HEK293 (cell line): ENCODE data around the gene EPN2.

Source experiments
- ZNF626 ChIP-seq: fragments of 450-650 bp; sonication (Bioruptor Pico); formaldehyde crosslinking; IDR thresholded peaks from 2 replicates; pipeline ENCODE4 v1.5.1; 2018; ENCODE audit warnings: missing biosample characterization, missing genetic modification characterization, inconsistent platforms
- TF ChIP-seq, protein P1 (sequence below): fragments of 450-650 bp; formaldehyde crosslinking; IDR thresholded peaks from 2 replicates; pipeline ENCODE4 v1.5.1; 2016; ENCODE audit warnings: missing biosample characterization, missing genetic modification characterization
- TF ChIP-seq, protein P2 (sequence below): fragments of 450-650 bp; formaldehyde crosslinking; IDR thresholded peaks from 2 replicates; pipeline ENCODE4 v1.5.1; 2016; ENCODE audit warnings: missing biosample characterization, missing genetic modification characterization

DNA sequence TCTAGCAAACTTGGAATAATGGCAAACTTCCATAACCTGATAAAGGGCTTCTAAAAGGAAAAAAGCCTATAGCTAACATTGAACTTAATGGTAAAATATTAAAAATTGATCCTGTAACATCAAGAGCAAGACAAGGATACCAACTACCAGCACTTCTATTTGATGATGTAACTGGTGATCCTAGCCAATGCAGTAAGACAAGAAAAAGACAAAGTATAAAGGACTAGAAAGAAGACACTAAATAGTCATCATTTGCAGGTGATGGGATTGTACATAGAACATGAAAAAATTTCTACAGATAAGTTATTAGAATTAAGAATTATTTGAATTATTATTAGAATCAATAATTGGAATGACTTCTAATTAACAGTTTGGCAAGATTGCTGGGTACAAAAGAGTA, 88.4 kb downstream of the EPN2 start:
- TF ChIP-seq, protein P1, sequence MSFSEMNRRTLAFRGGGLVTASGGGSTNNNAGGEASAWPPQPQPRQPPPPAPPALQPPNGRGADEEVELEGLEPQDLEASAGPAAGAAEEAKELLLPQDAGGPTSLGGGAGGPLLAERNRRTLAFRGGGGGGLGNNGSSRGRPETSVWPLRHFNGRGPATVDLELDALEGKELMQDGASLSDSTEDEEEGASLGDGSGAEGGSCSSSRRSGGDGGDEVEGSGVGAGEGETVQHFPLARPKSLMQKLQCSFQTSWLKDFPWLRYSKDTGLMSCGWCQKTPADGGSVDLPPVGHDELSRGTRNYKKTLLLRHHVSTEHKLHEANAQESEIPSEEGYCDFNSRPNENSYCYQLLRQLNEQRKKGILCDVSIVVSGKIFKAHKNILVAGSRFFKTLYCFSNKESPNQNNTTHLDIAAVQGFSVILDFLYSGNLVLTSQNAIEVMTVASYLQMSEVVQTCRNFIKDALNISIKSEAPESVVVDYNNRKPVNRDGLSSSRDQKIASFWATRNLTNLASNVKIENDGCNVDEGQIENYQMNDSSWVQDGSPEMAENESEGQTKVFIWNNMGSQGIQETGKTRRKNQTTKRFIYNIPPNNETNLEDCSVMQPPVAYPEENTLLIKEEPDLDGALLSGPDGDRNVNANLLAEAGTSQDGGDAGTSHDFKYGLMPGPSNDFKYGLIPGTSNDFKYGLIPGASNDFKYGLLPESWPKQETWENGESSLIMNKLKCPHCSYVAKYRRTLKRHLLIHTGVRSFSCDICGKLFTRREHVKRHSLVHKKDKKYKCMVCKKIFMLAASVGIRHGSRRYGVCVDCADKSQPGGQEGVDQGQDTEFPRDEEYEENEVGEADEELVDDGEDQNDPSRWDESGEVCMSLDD, result no peak
- TF ChIP-seq, protein P2, sequence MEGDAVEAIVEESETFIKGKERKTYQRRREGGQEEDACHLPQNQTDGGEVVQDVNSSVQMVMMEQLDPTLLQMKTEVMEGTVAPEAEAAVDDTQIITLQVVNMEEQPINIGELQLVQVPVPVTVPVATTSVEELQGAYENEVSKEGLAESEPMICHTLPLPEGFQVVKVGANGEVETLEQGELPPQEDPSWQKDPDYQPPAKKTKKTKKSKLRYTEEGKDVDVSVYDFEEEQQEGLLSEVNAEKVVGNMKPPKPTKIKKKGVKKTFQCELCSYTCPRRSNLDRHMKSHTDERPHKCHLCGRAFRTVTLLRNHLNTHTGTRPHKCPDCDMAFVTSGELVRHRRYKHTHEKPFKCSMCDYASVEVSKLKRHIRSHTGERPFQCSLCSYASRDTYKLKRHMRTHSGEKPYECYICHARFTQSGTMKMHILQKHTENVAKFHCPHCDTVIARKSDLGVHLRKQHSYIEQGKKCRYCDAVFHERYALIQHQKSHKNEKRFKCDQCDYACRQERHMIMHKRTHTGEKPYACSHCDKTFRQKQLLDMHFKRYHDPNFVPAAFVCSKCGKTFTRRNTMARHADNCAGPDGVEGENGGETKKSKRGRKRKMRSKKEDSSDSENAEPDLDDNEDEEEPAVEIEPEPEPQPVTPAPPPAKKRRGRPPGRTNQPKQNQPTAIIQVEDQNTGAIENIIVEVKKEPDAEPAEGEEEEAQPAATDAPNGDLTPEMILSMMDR, result no peak
- no peak for TF ChIP-seq ZNF626 (tag by site-specific recombination)
